ENCODE data around the gene XXYLT1.

XXYLT1 gene

DNA sequence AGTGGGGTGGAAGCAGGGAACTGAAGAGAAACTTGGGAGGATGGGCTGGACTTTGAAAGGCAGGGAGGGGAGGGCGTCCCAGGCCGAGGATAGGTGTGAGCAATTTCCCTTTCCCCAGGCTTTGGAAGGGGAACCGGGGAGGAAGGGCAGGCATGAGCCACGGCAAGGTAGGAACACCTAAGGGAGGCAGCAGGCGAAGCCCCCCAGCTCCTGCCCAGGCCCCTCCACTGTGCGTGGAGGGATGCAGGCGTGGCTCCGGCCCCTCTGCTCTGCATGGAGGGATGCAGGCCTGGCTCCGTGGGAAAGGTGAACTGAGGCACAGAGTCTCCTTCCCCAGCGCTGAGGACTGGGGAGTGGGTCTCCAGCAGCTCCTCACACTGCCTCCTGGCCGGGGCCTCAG is 236.4 kb downstream of the XXYLT1 start:
- Histone ChIP-seq H3K4me1 (ENCODE audit: insufficient read depth, low read length) (peaks cover 50% of the 10 kb centered on the region), H3K9me3 (ENCODE audit: control insufficient read depth, insufficient read depth, low read length) (no peaks in the 10 kb centered on the region; the same call in 1 of the 2 replicates), H3K36me3 (ENCODE audit: insufficient read depth, low read length) (no peaks in the 10 kb centered on the region), H3K9ac (ENCODE audit: low read depth, low read length) (no peak overlapping the region)

- no peak overlapping the region for H3K9ac ChIP-seq (ENCODE audit: low read depth, low read length)
- H3K4me1 ChIP-seq (ENCODE audit: insufficient read depth, low read length), result peaks cover 50% of the 10 kb centered on the region
- H3K36me3 ChIP-seq (ENCODE audit: insufficient read depth, low read length), result no peaks in the 10 kb centered on the region
- H3K9me3 ChIP-seq (ENCODE audit: control insufficient read depth, insufficient read depth, low read length), result no peaks in the 10 kb centered on the region; the same call in 1 of the 2 replicates
Measured at GRCh38 chr3:195034101-195034500, 236.9 kb downstream of the XXYLT1 start.

- H3K4me1 ChIP-seq (ENCODE audit: insufficient read depth, low read length), result peaks cover 50% of the 10 kb centered on the region
- no peaks in the 10 kb centered on the region; the same call in 1 of the 2 replicates for H3K9me3 ChIP-seq (ENCODE audit: control insufficient read depth, insufficient read depth, low read length)
- H3K9ac ChIP-seq (ENCODE audit: low read depth, low read length), result no peak overlapping the region; the same call in 1 of the 2 replicates
Measured at GRCh38 chr3:195033531-195034091, 237.3 kb downstream of the XXYLT1 start.

DNA sequence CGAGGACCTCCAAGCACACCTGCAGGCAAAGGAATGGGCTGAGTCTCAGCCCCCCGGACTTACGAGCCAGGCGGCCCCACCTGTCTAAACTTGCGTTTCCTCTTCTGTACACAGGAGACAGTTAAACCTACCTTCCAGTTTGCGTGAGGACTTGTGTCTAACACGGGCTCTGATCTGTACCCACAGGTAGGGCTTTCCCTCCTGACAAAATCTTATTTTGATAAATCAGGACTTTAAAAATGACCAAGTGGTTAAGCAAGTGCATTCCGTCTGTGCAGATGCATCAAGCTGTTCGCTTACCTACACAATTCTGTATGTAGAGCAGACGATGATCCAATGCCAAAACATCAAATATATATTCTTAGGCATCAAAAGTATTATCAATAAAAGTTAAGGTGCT is 238.0 kb downstream of the XXYLT1 start:
- peaks cover 50% of the 10 kb centered on the region for H3K4me1 ChIP-seq (ENCODE audit: insufficient read depth, low read length)
- no peaks in the 10 kb centered on the region for H3K36me3 ChIP-seq (ENCODE audit: insufficient read depth, low read length)
- H3K9ac ChIP-seq (ENCODE audit: low read depth, low read length), result no peak overlapping the region
- H3K9me3 ChIP-seq (ENCODE audit: control insufficient read depth, insufficient read depth, low read length), result no peaks in the 10 kb centered on the region; the same call in 1 of the 2 replicates

More at GRCh38 chr3:195033531-195034091, 237.3 kb downstream of the XXYLT1 start:
- no peaks in the 10 kb centered on the region for H3K36me3 ChIP-seq (ENCODE audit: insufficient read depth, low read length)

DNA sequence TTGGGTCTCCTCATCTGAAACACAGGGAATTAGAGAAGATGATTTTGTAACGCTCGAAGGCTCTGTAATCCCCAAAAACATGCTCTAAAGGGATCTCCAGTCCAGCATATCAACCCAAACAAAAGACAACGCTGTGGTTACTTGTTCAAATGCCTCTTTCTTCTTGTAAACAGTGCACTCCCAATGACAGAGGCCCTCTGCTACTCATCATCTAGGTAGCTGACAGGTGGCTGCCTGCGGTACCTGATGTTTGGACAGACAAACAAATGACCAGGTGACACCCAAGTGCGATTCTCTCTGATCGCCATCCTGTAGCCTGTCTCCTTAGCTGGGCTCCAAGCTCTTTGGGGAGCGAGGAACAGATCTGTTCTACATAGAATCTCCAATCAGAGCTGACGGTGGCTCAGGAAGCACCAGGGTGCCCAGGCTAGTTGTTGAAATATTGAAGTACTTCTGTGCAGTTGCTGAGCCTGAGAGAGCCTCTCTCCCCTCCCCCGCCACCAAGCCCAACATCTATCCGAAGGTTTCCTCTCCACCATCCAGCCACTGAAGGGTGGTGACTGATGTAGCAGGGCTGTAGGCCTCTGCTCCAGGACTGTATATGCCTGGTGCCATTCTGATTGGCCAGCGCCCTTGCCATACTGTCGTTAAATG is 238.7 kb downstream of the XXYLT1 start:
- H3K9ac ChIP-seq (ENCODE audit: low read depth, low read length), result no peak overlapping the region
- H3K4me1 ChIP-seq (ENCODE audit: insufficient read depth, low read length), result peaks cover 50% of the 10 kb centered on the region
- no peaks in the 10 kb centered on the region; the same call in 1 of the 2 replicates for H3K9me3 ChIP-seq (ENCODE audit: control insufficient read depth, insufficient read depth, low read length)
- H3K36me3 ChIP-seq (ENCODE audit: insufficient read depth, low read length), result no peaks in the 10 kb centered on the region

GRCh38 chr3:195031574-195032003 is 239.4 kb downstream of the XXYLT1 start:
- H3K9me3 ChIP-seq (ENCODE audit: control insufficient read depth, insufficient read depth, low read length), result no peaks in the 10 kb centered on the region
- no peak overlapping the region for H3K9ac ChIP-seq (ENCODE audit: low read depth, low read length)

DNA sequence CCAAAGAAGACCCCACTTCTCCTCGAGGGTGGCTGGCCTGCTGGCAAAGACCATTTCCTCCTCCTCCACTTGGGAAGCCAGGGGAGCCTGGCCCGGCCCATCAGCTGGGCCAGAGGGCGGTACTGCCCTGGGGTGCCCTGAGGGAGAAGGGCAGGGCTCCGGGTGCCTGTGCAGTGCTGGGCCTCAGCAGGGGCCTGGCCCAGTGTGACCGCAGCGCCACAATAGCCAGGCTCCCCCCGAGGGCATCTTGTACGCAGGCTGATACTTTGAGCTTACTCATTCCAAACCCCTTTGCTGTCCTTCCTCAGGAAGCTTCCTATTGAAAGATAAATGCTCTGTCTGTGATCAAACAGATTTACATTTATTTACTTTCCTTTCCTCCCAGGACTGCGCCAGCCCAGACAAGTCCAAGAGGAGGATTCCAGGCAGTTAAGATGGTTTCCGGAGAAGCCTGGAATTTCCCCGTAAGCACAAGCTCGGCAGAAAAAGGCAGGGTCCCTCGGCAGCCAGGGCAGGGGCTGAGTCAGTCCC is 240.1 kb downstream of the XXYLT1 start:
- no peaks in the 10 kb centered on the region for H3K36me3 ChIP-seq (ENCODE audit: insufficient read depth, low read length)
- peaks cover 41% of the 10 kb centered on the region for H3K4me1 ChIP-seq (ENCODE audit: insufficient read depth, low read length)
- no peak overlapping the region for H3K9ac ChIP-seq (ENCODE audit: low read depth, low read length)
- no peaks in the 10 kb centered on the region for H3K9me3 ChIP-seq (ENCODE audit: control insufficient read depth, insufficient read depth, low read length)

More at GRCh38 chr3:195031574-195032003, 239.4 kb downstream of the XXYLT1 start:
- H3K4me1 ChIP-seq (ENCODE audit: insufficient read depth, low read length), result peaks cover 46% of the 10 kb centered on the region
- no peaks in the 10 kb centered on the region for H3K36me3 ChIP-seq (ENCODE audit: insufficient read depth, low read length)

DNA sequence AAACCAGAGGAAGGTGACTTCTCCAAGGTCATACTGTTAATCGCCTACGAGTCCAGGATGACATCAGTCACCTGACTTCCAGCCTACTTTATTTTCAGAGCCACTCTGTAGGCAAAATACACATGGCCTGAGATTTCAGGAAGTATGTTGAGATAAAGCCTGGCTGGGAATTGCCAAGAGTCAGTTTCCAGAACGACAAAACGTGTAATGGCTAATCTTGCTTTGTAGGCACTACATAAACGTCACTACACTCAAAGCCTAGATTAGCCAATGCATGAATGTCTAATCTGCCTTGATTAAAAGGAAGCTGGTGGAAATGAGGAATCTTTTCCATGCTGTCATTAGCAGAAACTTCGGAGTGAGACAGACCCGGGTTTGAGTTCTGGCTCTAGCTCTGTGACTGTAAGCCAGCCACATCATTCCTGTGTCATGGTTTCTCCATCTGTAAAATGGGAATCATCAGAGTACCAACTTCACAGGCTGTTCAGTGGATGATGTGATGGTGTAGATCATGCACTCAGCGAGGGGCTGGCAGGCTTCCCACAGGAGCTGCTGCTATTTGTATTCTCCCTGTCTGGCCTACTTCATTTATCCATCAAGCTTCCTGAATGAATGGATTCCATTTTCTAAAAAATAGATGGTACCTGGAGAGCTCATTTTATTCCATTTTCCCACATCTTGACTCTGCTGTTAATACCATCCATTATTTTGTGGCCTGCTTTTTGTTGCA is 241.9 kb downstream of the XXYLT1 start:
- peaks cover 3% of the 10 kb centered on the region; the same call in 1 of the 2 replicates for H3K9me3 ChIP-seq (ENCODE audit: control insufficient read depth, insufficient read depth, low read length)
- H3K36me3 ChIP-seq (ENCODE audit: insufficient read depth, low read length), result no peaks in the 10 kb centered on the region
- peaks cover 35% of the 10 kb centered on the region for H3K4me1 ChIP-seq (ENCODE audit: insufficient read depth, low read length)
- H3K9ac ChIP-seq (ENCODE audit: low read depth, low read length), result no peak overlapping the region

DNA sequence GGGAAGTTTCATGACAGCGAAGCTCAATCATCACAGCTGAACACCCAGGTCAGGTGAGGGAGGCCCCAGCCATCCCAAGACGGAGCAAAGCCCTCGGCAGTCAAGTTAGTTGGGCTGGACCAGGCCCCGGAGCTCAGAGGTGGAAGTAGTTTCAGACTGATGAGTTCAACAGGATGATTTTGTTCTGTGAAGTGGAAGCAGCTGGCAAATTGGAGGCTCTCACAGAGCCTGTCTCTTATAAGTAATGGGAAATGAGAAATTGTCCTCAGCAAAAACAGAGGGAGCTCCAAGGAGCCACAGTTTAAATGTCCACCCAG is 245.1 kb downstream of the XXYLT1 start:
- H3K9ac ChIP-seq (ENCODE audit: low read depth, low read length), result no peak overlapping the region
- no peaks in the 10 kb centered on the region for H3K36me3 ChIP-seq (ENCODE audit: insufficient read depth, low read length)
- H3K9me3 ChIP-seq (ENCODE audit: control insufficient read depth, insufficient read depth, low read length), result peaks cover 6% of the 10 kb centered on the region; the same call in 1 of the 2 replicates
- peaks cover 6% of the 10 kb centered on the region; the same call in 1 of the 2 replicates for H3K4me1 ChIP-seq (ENCODE audit: insufficient read depth, low read length)

DNA sequence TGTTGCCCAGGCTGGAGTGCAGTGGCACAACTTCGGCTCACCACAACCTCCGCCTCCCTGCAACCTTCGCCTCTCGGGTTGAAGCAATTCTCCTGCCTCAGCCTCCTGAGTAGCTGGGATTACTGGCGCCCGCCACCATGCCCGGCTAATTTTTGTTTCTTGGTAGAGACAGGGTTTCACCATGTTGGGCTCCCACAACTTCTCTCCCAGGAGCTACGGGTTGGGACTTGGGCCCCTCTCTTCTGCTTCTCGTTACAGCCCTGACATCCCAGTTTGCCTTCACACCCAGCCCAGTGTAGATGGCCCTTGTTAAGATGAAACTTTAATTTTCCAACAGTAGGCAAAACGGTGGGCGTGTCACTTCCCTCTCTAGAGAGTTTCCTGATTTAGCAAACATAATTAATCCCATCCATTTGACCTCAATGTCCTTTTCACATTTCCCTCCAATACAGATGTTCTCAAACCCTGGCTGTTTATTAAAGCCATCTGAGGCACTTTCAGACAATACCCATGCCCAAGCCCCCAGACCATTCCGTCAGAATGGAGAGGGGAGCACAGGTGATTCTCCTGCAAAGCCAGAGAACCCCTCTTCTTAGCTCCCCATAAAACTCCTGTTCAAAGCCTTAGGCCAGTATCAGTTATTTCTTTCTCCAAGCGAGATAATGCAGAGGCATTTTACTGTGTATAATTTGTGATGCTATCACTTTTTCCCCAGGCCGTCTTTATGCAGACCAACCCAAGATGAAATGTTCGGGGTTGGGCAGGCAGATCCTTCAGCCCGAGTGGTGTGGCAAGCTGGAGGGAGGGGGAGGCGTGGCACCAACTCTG is 245.7 kb downstream of the XXYLT1 start:
- H3K4me1 ChIP-seq (ENCODE audit: insufficient read depth, low read length), result peaks cover 1% of the 10 kb centered on the region; the same call in 1 of the 2 replicates
- peaks cover 8% of the 10 kb centered on the region; the same call in 1 of the 2 replicates for H3K9me3 ChIP-seq (ENCODE audit: control insufficient read depth, insufficient read depth, low read length)
- no peak overlapping the region for H3K9ac ChIP-seq (ENCODE audit: low read depth, low read length)
- no peaks in the 10 kb centered on the region for H3K36me3 ChIP-seq (ENCODE audit: insufficient read depth, low read length)

- H3K9ac ChIP-seq (ENCODE audit: low read depth, low read length), result no peak overlapping the region
- H3K9me3 ChIP-seq (ENCODE audit: control insufficient read depth, insufficient read depth, low read length), result peaks cover 8% of the 10 kb centered on the region; the same call in 1 of the 2 replicates
- H3K4me1 ChIP-seq (ENCODE audit: insufficient read depth, low read length), result no peaks in the 10 kb centered on the region
- H3K36me3 ChIP-seq (ENCODE audit: insufficient read depth, low read length), result no peaks in the 10 kb centered on the region
Measured at GRCh38 chr3:195023989-195024388, 247.0 kb downstream of the XXYLT1 start.

DNA sequence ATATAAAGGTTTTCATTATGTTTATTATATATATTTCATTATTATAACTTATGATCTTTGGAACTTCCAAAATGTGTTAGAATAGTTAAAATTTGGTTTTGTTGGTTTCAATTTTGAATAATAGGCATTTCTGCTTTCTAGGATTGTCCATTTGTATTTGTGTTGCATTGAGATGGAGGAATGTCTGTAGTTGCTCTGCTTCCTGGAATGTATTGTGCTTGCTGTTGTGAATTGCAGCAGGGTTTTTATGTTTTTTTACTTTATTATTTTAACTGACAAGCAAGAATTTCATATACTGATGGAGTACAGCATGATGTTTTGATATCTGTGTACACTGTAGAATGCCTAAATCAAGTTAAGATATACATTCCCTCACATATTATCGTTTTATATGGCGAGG is 247.4 kb downstream of the XXYLT1 start:
- Histone ChIP-seq H3K9me3 (ENCODE audit: control insufficient read depth, insufficient read depth, low read length) (peaks cover 8% of the 10 kb centered on the region; the same call in 1 of the 2 replicates), H3K36me3 (ENCODE audit: insufficient read depth, low read length) (no peaks in the 10 kb centered on the region), H3K9ac (ENCODE audit: low read depth, low read length) (no peak overlapping the region), H3K4me1 (ENCODE audit: insufficient read depth, low read length) (no peaks in the 10 kb centered on the region)

GRCh38 chr3:195021692-195022091 is 249.3 kb downstream of the XXYLT1 start:
- Histone ChIP-seq H3K9me3 (ENCODE audit: control insufficient read depth, insufficient read depth, low read length) (peaks cover 8% of the 10 kb centered on the region; the same call in 1 of the 2 replicates), H3K9ac (ENCODE audit: low read depth, low read length) (no peak overlapping the region), H3K4me1 (ENCODE audit: insufficient read depth, low read length) (no peaks in the 10 kb centered on the region), H3K36me3 (ENCODE audit: insufficient read depth, low read length) (no peaks in the 10 kb centered on the region)

- Histone ChIP-seq H3K36me3 (ENCODE audit: insufficient read depth, low read length) (no peaks in the 10 kb centered on the region), H3K4me1 (ENCODE audit: insufficient read depth, low read length) (no peaks in the 10 kb centered on the region), H3K9ac (ENCODE audit: low read depth, low read length) (no peak overlapping the region), H3K9me3 (ENCODE audit: control insufficient read depth, insufficient read depth, low read length) (peaks cover 8% of the 10 kb centered on the region; the same call in 1 of the 2 replicates)
Measured at GRCh38 chr3:195020921-195021320, 250.0 kb downstream of the XXYLT1 start.
